T-helper 2 cell (primary cell): ENCODE data around the gene PLEKHA7.

ENCODE experiments used
- DNase-seq, 5 experiments: peaks; one replicate each; pipeline versions ENCODE4 v3.0.0 to v3.0.0-alpha.2; 2012 to 2022

Gene PLEKHA7

DNA sequence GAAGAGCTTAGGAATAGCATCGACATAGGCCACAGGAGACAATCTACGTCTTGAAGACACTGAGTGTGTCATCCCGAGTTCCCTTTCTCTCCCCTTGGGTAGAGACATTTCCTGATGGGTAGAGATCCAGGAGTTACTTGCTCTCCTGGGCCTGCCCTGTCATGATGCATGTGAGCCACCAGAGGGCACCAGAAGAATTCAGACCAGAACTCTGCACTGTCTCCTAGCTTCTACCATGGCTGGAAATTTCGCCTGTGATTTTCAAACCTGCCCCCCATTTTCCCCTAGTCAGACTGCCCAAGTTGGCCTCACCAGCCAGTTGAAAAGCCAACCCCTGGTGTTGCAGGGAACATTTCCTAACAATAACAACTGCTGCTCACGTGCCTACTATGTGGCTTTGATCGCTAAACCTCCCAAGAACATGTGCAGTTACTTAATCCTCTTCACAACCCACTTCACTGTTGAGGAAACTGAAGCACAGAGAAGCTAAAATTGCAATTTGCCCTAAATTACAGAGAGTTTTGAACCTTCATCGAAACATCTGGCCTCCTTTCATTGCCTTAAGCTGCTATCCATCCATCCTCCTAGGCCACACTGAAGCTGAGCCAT lies 228.6 kb downstream of the PLEKHA7 start:
- DNase-seq, result peak in 3 of 5 experiments; percentile 30 to 59 (median 34)

DNA sequence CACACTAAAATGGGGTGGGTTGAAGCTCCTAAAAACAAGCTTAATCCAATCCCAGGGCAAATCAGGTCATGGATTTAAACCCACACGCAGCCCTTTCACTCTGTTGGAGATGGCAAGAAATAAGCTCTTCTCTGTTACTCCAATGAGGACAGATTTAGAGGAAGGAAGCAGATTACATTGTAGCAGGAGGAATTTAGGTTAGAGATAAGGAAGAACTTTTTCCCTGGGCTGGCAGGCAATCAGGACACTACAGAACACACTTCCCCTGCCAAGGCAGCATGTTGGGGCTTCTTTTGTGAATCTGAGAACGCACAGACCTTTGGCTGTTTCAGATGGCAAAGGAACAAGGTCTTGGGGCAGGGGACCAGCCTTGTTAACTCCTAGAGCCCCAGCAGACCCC lies 229.5 kb downstream of the PLEKHA7 start:
- DNase-seq, result no peak

DNA sequence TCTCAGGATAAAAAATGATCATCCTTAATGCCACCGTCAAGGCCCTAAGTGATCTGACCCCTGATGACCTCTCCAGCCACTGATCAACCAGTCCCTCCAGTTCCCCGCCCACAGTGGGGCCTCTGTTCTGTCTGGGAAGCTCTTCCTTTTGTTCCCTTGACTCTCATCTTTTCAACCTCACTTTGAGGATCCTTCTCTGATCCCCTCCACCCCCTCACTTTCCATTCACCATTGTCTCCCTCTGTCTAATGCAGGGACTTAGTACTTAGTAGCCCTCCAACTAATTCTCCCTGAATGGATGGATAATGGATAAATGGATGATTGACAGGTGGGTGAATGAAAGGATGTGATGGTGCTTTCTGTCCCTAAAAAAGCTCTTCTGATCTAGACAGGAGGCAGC lies 230.1 kb downstream of the PLEKHA7 start:
- DNase-seq, result no peak

DNA sequence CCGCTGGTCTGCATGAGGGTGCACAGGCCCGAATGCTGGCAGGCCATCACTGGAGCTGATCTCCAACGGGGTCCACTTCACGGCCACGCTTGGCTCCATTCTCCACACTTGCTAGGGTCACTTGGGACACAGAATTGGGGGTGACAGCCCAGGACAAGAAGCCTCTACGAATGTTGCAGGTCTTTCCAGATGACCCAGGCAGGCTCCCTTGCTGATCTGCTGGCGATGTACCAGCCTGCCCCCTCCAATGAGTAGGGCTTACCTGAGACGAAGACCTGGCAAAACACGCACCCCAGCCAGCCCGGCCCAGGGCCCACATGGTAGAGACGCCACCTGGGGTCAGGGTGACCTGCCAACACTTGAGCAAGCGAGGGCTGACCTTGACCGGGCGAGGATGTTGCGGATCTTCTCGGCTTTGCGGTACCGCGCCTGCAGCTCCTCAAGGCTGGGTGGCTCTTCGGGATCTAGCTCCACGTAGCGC lies 230.9 kb downstream of the PLEKHA7 start:
- DNase-seq, result no peak

- DNase-seq, result no peak
Measured at GRCh38 chr11:16781936-16782919, 232.0 kb downstream of the PLEKHA7 start.

DNA sequence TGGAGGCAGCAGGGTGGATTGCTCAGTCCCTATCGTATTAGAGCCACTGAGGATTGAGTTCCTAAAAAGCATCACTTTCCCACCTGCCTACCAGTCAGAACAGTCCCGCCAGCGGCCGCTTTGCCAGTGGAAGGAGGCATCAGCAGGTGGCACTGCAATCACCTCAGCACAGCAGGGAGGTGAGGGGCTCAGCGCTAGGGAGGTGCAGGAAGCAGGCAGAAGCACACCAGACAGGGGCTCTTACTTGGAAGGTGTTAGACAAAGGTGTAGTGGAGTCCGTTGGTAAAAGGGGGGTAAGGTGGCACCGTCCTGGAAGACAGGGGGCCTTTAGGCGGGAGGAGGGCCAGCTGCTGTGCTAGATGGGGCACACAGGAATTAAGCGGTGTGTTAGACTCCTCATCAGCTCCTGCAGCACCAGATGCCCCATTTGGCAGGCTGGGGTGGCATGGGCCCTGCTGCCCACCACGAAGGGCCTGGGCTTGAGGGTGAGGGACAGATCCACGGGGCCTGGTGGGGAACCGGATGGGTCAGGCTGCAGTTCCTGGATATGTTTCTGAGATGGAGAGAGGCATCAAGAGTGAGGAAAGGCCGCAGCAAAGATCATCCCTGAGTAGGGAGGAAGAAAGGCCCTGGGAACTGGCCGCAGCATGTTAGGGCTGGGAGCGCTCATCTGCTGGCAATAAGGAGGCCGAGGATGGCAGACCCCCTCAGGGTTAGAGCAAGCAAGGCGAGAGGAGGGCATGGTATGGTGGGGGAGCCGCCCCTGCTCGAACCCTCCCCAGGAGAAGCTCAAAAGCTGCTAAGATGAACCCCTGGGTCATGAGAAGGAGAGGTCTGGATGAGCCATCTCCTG lies 233.3 kb downstream of the PLEKHA7 start:
- no peak for DNase-seq

GRCh38 chr11:16780146-16780545 lies 234.1 kb downstream of the PLEKHA7 start:
- no peak for DNase-seq

- DNase-seq, result no peak
Measured at GRCh38 chr11:16779436-16779835, 234.8 kb downstream of the PLEKHA7 start.

DNA sequence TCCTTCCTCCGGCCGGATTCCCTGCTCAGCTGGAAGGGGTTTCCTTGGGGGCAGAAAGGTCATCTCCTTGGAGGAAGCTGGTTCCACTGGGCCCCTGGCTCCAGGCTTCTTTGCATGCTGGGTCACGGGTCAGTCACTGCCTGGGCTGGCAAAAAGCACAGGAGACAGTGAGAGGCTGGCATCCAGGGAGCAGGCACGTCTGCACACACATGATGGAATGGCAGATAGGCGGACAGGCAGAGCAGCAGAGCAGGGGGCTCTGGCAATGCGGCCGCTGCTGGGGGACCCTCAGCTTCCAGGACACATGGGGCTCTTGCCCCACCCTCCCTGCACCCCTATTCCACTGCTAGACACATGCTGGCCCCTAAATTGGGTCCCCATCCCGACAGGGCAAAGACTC lies 235.3 kb downstream of the PLEKHA7 start:
- DNase-seq, result no peak

DNA sequence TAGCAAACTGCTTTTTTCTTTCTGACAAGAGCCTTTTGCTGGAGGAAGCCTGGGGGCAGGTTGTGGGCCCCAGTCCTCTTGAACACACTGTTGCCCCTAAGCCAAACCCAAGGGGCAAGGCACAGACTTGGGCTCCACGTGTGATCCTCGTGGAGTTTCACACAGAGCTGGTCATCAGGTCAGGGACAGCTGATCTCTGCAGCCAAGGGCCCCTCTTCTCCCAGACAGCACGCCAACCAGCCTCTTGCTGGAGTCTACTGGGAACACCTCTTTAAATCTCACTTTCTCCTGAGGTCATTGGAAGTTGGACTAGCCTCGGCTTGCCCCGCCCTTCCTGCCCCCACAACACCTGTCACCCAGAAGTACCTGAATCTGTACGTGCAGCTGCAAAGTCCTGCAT lies 235.9 kb downstream of the PLEKHA7 start:
- DNase-seq, result no peak

- DNase-seq, result no peak
Measured at GRCh38 chr11:16777613-16777975, 236.6 kb downstream of the PLEKHA7 start.

GRCh38 chr11:16776711-16777612 lies 237.3 kb downstream of the PLEKHA7 start:
- DNase-seq, result no peak

- no peak for DNase-seq
Measured at GRCh38 chr11:16775614-16776283, 238.5 kb downstream of the PLEKHA7 start.

GRCh38 chr11:16774936-16775613 lies 239.1 kb downstream of the PLEKHA7 start:
- DNase-seq, result no peak

- no peak for DNase-seq
Measured at GRCh38 chr11:16773981-16774935, 240.0 kb downstream of the PLEKHA7 start.

DNA sequence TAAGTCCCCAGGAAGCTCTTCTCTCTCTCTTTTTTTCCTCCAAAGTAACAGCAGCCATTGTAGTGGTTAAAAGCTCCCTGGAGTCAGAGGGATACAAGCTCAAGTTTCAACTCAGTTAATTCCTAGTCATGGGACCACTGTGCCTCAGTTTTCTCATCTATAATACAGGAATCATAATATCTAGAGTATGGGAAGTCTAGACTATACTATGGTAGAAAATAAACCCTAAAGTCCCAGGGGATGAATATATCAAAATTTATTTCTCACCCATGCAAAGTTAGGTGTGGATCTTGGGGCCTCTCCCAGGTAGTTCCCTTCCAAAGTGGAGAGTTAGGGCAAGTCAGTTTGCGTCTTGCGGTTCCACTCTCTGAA lies 242.1 kb downstream of the PLEKHA7 start:
- DNase-seq, result no peak

GRCh38 chr11:16771350-16772140 lies 242.7 kb downstream of the PLEKHA7 start:
- no peak for DNase-seq

DNA sequence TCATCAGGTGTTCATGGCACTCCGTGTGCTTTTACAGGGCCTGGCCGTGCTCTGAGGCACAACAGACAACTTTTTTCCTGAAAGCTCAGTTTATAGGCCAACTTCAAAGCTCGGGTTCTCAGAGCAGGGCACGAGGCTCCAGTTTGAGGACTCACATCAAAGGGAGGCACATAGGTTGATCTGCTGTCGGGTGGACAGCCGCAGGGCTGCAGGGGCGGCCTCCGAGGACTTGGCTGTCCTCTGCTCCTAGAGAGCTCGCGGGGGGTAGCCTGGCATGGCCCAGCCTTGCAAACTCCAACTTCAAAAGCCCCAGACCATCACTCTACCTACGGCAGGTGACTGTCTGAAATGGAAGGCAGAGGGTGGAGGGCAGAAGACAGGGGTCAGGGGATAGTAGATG lies 244.2 kb downstream of the PLEKHA7 start:
- no peak for DNase-seq

GRCh38 chr11:16769386-16769785 lies 244.8 kb downstream of the PLEKHA7 start:
- no peak for DNase-seq
